Kidney epithelial cell (primary cell): ENCODE measurements around the gene EIF6. TPM values are rescaled to one million over a fixed set of nuclear protein-coding genes. Genes with fewer than 3 reads are reported as not detected.

Source experiments
- DNase-seq: peaks from one replicate; pipeline ENCODE4 v3.0.0-alpha.2; 2010; ENCODE audit warnings: low read depth
- H3K27me3 ChIP-seq: 2 replicates; pipeline ENCODE4 v1.6.0; 2011; ENCODE audit warnings: low read length; ENCODE audit not compliant: control insufficient read depth, insufficient read depth
- H3K36me3 ChIP-seq: 2 replicates; pipeline ENCODE4 v1.5.1; 2011; ENCODE audit warnings: low read length; ENCODE audit not compliant: control insufficient read depth, insufficient read depth
- H3K4me3 ChIP-seq: 2 replicates; pipeline ENCODE4 v1.5.1; 2011; ENCODE audit warnings: low read depth, mild to moderate bottlenecking, control low read depth, low read length
- total RNA-seq: library from RNA; depleted of rRNA; stranded (reverse); fragments of >200 nt; gene quantifications from 2 replicates; pipeline ENCODE4 v1.2.3, GENCODE V29; 2015
- TF ChIP-seq, protein P1 (sequence below): IDR thresholded peaks from 2 replicates; pipeline ENCODE4 v1.5.1; 2011; ENCODE audit warnings: mild to moderate bottlenecking, moderate library complexity, low read length, control low read depth, inconsistent platforms; ENCODE audit not compliant: insufficient read depth, poor library complexity, severe bottlenecking

The EIF6 gene
- total RNA-seq, 1 donor from 2014 or later = 284 TPM

DNA sequence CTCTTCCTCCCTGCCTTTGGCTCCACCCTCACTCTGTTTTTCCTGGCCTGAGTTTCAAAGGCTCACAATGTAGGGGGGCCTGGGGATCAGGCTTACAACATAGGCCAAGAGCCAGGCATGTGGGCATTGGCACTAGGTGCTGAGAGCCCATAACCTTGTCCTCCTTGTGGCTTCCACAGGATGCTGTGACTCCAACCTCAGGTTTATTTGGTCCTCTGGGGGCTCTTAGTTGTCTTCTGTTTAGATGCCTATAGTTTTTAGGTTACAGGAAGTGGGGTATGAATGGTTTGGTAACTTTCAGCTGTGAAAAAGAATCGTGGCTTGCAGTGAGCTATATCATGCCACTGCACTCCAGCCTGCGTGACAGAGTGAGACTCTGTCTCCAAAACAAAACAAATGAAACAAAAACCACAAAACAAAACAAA, 32.5 kb downstream of the EIF6 start:
- TF ChIP-seq, protein P1, sequence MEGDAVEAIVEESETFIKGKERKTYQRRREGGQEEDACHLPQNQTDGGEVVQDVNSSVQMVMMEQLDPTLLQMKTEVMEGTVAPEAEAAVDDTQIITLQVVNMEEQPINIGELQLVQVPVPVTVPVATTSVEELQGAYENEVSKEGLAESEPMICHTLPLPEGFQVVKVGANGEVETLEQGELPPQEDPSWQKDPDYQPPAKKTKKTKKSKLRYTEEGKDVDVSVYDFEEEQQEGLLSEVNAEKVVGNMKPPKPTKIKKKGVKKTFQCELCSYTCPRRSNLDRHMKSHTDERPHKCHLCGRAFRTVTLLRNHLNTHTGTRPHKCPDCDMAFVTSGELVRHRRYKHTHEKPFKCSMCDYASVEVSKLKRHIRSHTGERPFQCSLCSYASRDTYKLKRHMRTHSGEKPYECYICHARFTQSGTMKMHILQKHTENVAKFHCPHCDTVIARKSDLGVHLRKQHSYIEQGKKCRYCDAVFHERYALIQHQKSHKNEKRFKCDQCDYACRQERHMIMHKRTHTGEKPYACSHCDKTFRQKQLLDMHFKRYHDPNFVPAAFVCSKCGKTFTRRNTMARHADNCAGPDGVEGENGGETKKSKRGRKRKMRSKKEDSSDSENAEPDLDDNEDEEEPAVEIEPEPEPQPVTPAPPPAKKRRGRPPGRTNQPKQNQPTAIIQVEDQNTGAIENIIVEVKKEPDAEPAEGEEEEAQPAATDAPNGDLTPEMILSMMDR = no peak
- no peaks in the 10 kb centered on the region for H3K36me3 ChIP-seq
- H3K4me3 ChIP-seq = no peak overlapping the region
- no peak for DNase-seq
- H3K27me3 ChIP-seq = no peaks in the 10 kb centered on the region

DNA sequence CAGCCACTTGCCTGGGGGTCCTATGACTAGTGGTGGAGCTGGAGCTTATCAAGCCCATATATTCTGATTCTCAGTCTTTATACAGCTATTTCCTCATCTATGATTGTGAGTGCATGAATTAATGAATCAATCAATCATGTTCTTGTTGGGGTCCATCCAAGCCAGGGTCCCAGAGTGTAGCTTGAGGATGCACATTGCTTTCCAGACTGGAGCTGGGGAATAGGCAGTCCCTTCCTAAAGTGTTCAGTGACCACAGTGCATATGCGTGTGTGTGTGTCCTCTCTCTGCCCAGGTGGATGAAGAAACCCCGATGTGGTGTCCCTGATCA, 33.0 kb downstream of the EIF6 start:
- TF ChIP-seq, protein P1 = no peak
- no peaks in the 10 kb centered on the region for H3K36me3 ChIP-seq
- no peaks in the 10 kb centered on the region for H3K27me3 ChIP-seq
- no peak for DNase-seq
- no peak overlapping the region for H3K4me3 ChIP-seq

DNA sequence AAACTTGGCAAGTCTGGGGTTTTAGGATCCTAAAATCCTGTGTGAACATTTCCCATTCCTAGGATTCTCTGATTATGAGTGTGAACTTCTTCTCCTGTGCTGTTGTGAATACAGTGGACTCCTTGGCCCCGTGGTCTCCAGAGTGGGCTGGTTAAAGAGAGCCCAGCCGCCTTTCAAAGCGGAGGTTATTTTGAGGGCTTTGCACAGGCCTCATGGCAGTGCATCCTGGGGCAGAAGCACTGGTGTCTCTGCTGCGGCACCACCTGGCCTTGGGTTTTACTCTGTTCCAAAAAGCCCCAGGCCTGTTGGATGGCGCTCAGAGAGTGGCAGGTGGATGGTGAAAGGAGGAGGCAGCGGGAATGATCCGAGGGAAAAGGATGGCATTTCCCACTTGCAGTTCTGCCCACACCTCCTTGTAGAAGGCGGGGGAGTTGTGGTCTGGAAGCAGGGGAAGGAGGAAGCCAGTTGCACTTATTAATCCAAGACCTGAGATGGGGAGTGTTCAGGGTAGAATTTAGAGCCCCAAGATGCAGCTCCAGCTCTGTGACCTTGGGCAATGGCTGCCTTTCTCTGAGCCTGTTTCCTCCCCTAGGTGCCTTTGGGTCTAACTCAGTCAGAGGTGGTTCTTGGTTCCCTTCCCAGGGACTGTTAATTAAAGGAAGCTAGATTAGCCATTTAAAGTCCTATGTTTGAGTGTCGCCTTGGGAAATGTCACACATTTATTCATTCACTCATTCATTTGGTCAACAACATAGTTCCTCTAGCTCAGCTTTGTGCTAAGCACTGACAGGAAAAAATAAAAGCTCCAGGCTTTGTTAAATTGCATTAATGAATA, 35.7 kb downstream of the EIF6 start:
- DNase-seq = no peak
- Histone ChIP-seq H3K27me3 (no peaks in the 10 kb centered on the region), H3K36me3 (no peaks in the 10 kb centered on the region), H3K4me3 (no peak overlapping the region)
- TF ChIP-seq, protein P1 = no peak

DNA sequence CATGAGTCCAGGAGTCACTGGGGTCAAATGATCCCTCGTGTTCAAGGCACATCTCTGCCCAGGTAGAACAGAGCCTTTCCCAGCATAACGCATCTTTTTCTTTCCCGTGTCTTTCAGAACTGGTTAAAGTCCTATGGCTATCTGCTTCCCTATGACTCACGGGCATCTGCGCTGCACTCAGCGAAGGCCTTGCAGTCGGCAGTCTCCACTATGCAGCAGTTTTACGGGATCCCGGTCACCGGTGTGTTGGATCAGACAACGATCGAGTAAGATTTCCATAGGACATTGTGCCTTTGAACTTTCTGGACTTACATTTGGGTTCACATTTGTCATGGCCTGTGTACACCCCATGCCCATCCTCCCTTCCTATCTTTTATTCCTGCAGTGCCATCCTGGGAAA, 37.8 kb downstream of the EIF6 start:
- H3K27me3 ChIP-seq = no peaks in the 10 kb centered on the region
- TF ChIP-seq, protein P1 = no peak
- H3K4me3 ChIP-seq = no peak overlapping the region
- no peaks in the 10 kb centered on the region for H3K36me3 ChIP-seq
- no peak for DNase-seq

DNA sequence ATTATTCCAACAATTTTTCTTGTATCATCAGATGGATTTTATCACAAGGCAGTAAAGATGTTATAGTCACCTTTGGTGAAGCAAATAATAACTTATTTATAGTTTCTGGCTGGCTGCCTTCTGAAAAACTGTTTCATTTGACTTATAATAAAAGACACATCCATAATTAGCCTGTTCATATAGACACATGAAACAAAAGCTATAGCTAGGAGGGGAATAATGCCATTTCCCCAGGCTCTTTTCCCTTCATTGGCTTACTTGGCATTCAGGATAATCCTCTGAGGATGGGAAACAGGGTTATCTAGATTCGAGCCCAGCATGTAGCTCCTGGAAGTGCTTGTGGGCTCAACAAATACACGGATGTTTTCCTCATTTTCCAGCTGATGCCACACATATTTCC, 40.6 kb downstream of the EIF6 start:
- Histone ChIP-seq H3K27me3 (no peaks in the 10 kb centered on the region), H3K36me3 (no peaks in the 10 kb centered on the region), H3K4me3 (no peak overlapping the region)
- DNase-seq = no peak
- TF ChIP-seq, protein P1 = no peak

DNA sequence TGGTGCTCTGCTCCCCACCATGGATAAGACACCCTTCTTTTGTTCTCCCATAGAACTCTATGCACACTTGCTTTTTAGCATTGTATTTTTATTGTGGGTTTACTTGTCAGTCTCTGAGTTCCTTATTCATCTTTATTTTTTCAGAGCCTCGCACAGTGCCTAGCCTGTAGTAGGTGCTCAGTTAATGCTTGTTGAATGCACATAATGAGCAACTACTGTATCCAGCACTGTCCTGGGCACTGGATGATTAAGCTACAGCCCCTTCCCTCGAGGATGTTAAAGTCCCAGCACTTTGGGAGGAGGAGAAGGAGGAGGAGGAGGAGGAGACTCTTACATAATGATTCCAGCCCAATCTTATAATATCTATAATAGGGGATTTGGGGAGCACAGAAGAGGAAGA, 41.3 kb downstream of the EIF6 start:
- H3K27me3 ChIP-seq = no peaks in the 10 kb centered on the region
- TF ChIP-seq, protein P1 = no peak
- no peak for DNase-seq
- no peaks in the 10 kb centered on the region for H3K36me3 ChIP-seq
- H3K4me3 ChIP-seq = no peak overlapping the region
